Esophagus squamous epithelium (tissue), 4 donors: ENCODE measurements around the gene ABCC1.

Experiments used
- POLR2A ChIP-seq, 4 donors: fragments of 450-650 bp; IDR thresholded peaks; one replicate each; pipeline ENCODE4 v1.6.1; 2017; ENCODE audit warnings: antibody characterized with exemption in 4 of 4, mild to moderate bottlenecking in 4 of 4, moderate library complexity in 3 of 4
- TF ChIP-seq, protein P1 (sequence below), 6 experiments: fragments of 450-650 bp in 4 of 6; fragments of 200-600 bp in 2 of 6; sonication (generic) in 2 of 6; IDR thresholded peaks; one replicate each; pipeline ENCODE4 v1.5.1; 2016 to 2019; ENCODE audit warnings: antibody characterized with exemption in 6 of 6, mild to moderate bottlenecking in 4 of 6, moderate library complexity in 4 of 6

DNA sequence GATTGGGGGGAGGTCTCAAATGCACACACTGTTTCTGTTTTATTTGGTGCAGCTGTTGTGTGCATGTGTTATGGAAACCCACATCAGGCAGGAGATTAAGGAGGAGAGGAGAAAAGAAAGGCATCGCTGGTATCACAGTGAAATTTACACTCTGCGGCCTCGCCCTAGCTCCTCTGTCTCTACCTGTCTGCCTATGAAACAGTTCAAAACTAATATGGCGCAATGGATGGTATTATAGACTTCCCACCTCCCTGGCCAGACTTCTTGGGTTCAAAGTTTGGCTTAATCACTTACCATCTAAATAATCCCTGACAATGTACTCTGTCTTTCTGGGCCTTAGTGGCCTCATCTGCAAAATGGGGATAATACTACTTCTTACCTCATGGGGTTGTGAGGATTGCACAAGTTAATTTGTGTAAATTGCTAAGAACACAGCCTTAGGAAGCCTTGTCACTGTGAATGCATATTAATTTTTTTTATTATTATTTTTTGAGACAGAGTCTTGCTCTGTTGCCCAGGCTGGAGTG, 1.4 kb upstream of the ABCC1 start:
- no peak for TF ChIP-seq POLR2A (IDR thresholded peaks at IDR 0.05)
- TF ChIP-seq, protein P1, sequence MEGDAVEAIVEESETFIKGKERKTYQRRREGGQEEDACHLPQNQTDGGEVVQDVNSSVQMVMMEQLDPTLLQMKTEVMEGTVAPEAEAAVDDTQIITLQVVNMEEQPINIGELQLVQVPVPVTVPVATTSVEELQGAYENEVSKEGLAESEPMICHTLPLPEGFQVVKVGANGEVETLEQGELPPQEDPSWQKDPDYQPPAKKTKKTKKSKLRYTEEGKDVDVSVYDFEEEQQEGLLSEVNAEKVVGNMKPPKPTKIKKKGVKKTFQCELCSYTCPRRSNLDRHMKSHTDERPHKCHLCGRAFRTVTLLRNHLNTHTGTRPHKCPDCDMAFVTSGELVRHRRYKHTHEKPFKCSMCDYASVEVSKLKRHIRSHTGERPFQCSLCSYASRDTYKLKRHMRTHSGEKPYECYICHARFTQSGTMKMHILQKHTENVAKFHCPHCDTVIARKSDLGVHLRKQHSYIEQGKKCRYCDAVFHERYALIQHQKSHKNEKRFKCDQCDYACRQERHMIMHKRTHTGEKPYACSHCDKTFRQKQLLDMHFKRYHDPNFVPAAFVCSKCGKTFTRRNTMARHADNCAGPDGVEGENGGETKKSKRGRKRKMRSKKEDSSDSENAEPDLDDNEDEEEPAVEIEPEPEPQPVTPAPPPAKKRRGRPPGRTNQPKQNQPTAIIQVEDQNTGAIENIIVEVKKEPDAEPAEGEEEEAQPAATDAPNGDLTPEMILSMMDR (IDR thresholded peaks at IDR 0.05), result no peak
